HepG2 (cell line): ENCODE measurements around the gene USP10. TPM values are rescaled to one million over a fixed set of nuclear protein-coding genes. Genes with fewer than 3 reads are reported as not detected.

Source experiments
- CCAR2 ChIP-seq: fragments of 200-400 bp; formaldehyde crosslinking; optimal IDR thresholded peaks from 2 replicates; pipeline ENCODE3; 2018; ENCODE audit warnings: low read depth, mild to moderate bottlenecking, low read length, moderate library complexity
- DNMT3B ChIP-seq: conservative IDR thresholded peaks from 2 replicates; pipeline ENCODE4 v1.6.1; 2016; ENCODE audit warnings: missing biosample characterization, control low read depth
- ERF ChIP-seq: IDR thresholded peaks from 2 replicates; pipeline ENCODE4 v1.6.1; 2018; ENCODE audit warnings: missing biosample characterization, missing genetic modification reagents
- FOXA3 ChIP-seq: IDR thresholded peaks from 2 replicates; pipeline ENCODE4 v1.6.1; 2016; ENCODE audit warnings: missing genetic modification reagents, missing compliant biosample characterization
- KMT2A ChIP-seq: sonication (generic); formaldehyde crosslinking; IDR thresholded peaks from 2 replicates; pipeline ENCODE4 v1.4.0; 2020; ENCODE audit warnings: missing genetic modification reagents
- MAFF ChIP-seq: IDR thresholded peaks from 2 replicates; pipeline ENCODE4 v1.6.1; 2011; ENCODE audit warnings: low read depth, low read length, improper control_type of control experiment
- MLXIP ChIP-seq: sonication (generic); formaldehyde crosslinking; IDR thresholded peaks from 2 replicates; pipeline ENCODE4 v1.9.0; 2021; ENCODE audit warnings: missing genetic modification reagents, borderline replicate concordance
- NFIC ChIP-seq: IDR thresholded peaks from 2 replicates; pipeline ENCODE4 v1.6.1; 2012; ENCODE audit warnings: mild to moderate bottlenecking, low read length, inconsistent platforms
- SP2 ChIP-seq: sonication (generic); formaldehyde crosslinking; IDR thresholded peaks from 2 replicates; pipeline ENCODE4 v1.5.1; 2020; ENCODE audit warnings: mild to moderate bottlenecking, missing genetic modification reagents
- TCF7 ChIP-seq: sonication (generic); IDR thresholded peaks from 2 replicates; pipeline ENCODE4 v1.6.1; 2016; ENCODE audit warnings: antibody characterized with exemption, low read depth
- ZBTB10 ChIP-seq: sonication (generic); formaldehyde crosslinking; IDR thresholded peaks from 2 replicates; pipeline ENCODE4 v1.4.0; 2020; ENCODE audit warnings: missing genetic modification reagents, borderline replicate concordance
- ZKSCAN5 ChIP-seq: sonication (generic); formaldehyde crosslinking; IDR thresholded peaks from 2 replicates; pipeline ENCODE4 v1.5.1; 2020; ENCODE audit warnings: mild to moderate bottlenecking, missing genetic modification reagents
- ZMYM2 ChIP-seq: sonication (generic); formaldehyde crosslinking; IDR thresholded peaks from 2 replicates; pipeline ENCODE4 v1.8.0; 2022; ENCODE audit warnings: mild to moderate bottlenecking, missing genetic modification reagents
- ZNF205 ChIP-seq: IDR thresholded peaks from 2 replicates; pipeline ENCODE4 v1.6.1; 2018; ENCODE audit warnings: missing biosample characterization, missing genetic modification reagents
- ZNF335 ChIP-seq: sonication (generic); formaldehyde crosslinking; IDR thresholded peaks from 2 replicates; pipeline ENCODE4 v1.4.0; 2020; ENCODE audit warnings: missing genetic modification reagents
- ZNF672 ChIP-seq: sonication (generic); formaldehyde crosslinking; IDR thresholded peaks from 2 replicates; pipeline ENCODE4 v1.8.1; 2022; ENCODE audit warnings: missing genetic modification reagents
- ZNF703 ChIP-seq: sonication (generic); formaldehyde crosslinking; IDR thresholded peaks from 2 replicates; pipeline ENCODE4 v1.5.1; 2020; ENCODE audit warnings: missing genetic modification reagents, mild to moderate bottlenecking, moderate library complexity, borderline replicate concordance
- ZNF740 ChIP-seq: sonication (generic); formaldehyde crosslinking; IDR thresholded peaks from 2 replicates; pipeline ENCODE4 v1.4.0; 2020; ENCODE audit warnings: missing genetic modification reagents
- ZNF746 ChIP-seq: sonication (generic); formaldehyde crosslinking; IDR thresholded peaks from 2 replicates; pipeline ENCODE4 v1.8.0; 2022; ENCODE audit warnings: mild to moderate bottlenecking, missing genetic modification reagents
- polyA plus RNA-seq, 8 experiments: library from polyadenylated mRNA; depleted of rRNA in 3 of 8; stranded (reverse) in 7 of 8; unstranded in 1 of 8; fragments of >200 nt; fragmentation: Illumina TruSeq in 4 of 8; extraction: Trizol in 4 of 8; gene quantifications; 2 replicates each; pipeline versions ENCODE4 v1.2.1 to v1.2.3, GENCODE V29; 2011 to 2016; ENCODE audit warnings: low read depth in 4 of 8, missing spikeins in 1 of 8, mixed read lengths in 1 of 8; ENCODE audit not compliant: insufficient read depth in 1 of 8
- total RNA-seq, 5 experiments: library from RNA; depleted of rRNA; stranded (reverse); fragments of >200 nt; fragmentation: Illumina TruSeq; extraction: Trizol; gene quantifications; 2 replicates each; pipeline ENCODE4 v1.2.3, GENCODE V29; 2016; ENCODE audit warnings: low read depth in 1 of 5
- TF ChIP-seq, protein P1 (sequence below): sonication (generic); formaldehyde crosslinking; IDR thresholded peaks from 2 replicates; pipeline ENCODE4 v1.9.0; 2022; ENCODE audit warnings: low read depth, missing genetic modification reagents
- TF ChIP-seq, protein P2 (sequence below): sonication (generic); formaldehyde crosslinking; IDR thresholded peaks from 2 replicates; pipeline ENCODE4 v1.4.0; 2020; ENCODE audit warnings: mild to moderate bottlenecking, missing genetic modification reagents

Gene USP10
- total and polyA plus RNA-seq, 2 of the 13 experiments (the other 11 are each of a cell fraction or from before 2014, with no cell fraction given): 79.1 to 122 TPM

GRCh38 chr16:84712801-84713775, 13.3 kb downstream of the USP10 start (continued):
- no peak for TF ChIP-seq MLXIP (CRISPR knock-in tag)
- TF ChIP-seq NFIC: no peak
- TF ChIP-seq ZNF672 (CRISPR knock-in tag): no peak
- TF ChIP-seq ZNF335 (CRISPR knock-in tag): no peak
- no peak for TF ChIP-seq DNMT3B (CRISPR knock-in tag)
- no peak for TF ChIP-seq ZNF703
- peak; percentile 99 for TF ChIP-seq ZNF205
- TF ChIP-seq ZKSCAN5 (CRISPR knock-in tag): no peak
- no peak for TF ChIP-seq ZNF740 (CRISPR knock-in tag)
- TF ChIP-seq ZMYM2 (CRISPR knock-in tag): peak; percentile 81
- peak; percentile 80 for TF ChIP-seq FOXA3 (CRISPR knock-in tag)
- TF ChIP-seq, protein P1, sequence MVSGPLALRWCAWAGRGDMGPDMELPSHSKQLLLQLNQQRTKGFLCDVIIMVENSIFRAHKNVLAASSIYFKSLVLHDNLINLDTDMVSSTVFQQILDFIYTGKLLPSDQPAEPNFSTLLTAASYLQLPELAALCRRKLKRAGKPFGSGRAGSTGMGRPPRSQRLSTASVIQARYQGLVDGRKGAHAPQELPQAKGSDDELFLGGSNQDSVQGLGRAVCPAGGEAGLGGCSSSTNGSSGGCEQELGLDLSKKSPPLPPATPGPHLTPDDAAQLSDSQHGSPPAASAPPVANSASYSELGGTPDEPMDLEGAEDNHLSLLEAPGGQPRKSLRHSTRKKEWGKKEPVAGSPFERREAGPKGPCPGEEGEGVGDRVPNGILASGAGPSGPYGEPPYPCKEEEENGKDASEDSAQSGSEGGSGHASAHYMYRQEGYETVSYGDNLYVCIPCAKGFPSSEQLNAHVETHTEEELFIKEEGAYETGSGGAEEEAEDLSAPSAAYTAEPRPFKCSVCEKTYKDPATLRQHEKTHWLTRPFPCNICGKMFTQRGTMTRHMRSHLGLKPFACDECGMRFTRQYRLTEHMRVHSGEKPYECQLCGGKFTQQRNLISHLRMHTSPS: no peak; the same call in 1 of the 2 replicates
- TF ChIP-seq, protein P2, sequence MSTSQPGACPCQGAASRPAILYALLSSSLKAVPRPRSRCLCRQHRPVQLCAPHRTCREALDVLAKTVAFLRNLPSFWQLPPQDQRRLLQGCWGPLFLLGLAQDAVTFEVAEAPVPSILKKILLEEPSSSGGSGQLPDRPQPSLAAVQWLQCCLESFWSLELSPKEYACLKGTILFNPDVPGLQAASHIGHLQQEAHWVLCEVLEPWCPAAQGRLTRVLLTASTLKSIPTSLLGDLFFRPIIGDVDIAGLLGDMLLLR (CRISPR knock-in tag): no peak
- TF ChIP-seq ERF (CRISPR knock-in tag): no peak
- no peak for TF ChIP-seq KMT2A
- no peak for TF ChIP-seq SP2
- TF ChIP-seq CCAR2: peak; percentile 61
- no peak for TF ChIP-seq MAFF
- no peak for TF ChIP-seq ZBTB10 (CRISPR knock-in tag)
- 0 out of 2 replicates have a peak, but pooled peaks have one; percentile 25 for TF ChIP-seq ZNF746 (CRISPR knock-in tag)
- peak; percentile 46; the same call in 1 of the 2 replicates for TF ChIP-seq TCF7
